Fibroblast of skin of scalp (primary cell): ENCODE results near the gene TMEM147. TPM values are rescaled to one million over a fixed set of nuclear protein-coding genes. Genes with fewer than 3 reads are reported as not detected.

Experiments
- DNase-seq: peaks from one replicate; pipeline ENCODE4 v3.0.0-alpha.2; 2013
- polyA plus RNA-seq, 2 experiments: library from polyadenylated mRNA; unstranded; fragments of 120-200 nt; gene quantifications; one replicate each; pipeline ENCODE4 v1.2.1, GENCODE V29; 2013; ENCODE audit not compliant: insufficient read length in 2 of 2

TMEM147 gene
- 65.2 TPM for polyA plus RNA-seq (2013, experiment 1 of 2; ENCODE audit: insufficient read length)
- 67.6 TPM for polyA plus RNA-seq (2013, experiment 2 of 2; ENCODE audit: insufficient read length)

DNA sequence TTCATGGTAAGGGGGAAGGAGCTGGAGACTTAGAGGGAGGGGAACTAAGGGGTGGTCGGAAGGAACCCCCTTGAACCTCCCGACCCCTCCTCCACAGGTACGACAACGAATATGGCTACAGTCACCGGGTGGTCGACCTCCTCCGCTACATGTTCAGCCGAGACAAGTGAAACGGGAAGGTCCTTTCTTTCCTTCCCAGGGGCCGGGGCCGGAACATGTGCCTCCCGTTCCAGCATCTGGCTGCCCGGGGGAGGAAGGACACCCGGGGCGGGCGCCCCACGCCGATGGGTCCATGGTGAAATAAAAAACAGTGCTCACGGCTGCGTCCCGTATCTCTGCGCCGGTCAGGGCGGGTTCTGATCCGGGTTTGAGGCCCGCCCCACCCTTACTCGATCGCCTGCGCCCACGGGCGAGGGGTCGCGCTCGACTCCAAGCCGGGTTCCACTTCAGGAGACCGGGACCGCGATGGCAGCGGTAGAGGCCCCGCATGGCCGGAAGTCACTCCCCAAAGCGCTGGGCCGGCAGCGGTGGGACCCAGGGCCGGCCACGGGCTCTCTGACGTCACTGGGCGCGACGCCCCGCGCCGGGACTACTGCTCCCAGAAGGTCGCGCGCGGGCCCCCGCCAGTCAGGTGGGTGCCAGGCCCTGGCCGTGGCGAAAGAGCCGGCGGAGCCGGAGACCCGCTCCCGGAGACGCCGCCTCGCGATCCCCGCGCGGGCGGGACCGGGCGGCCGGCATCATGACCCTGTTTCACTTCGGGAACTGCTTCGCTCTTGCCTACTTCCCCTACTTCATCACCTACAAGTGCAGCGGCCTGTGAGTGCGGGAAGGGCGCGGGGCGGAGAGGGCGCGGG, at the start of gene TMEM147:
Gene TMEM147, plus strand, starts transcription at position 626 of the 854 bp plus-strand sequence. Its CDS starts 114 bp downstream, at position 740.
- peak; percentile 90 for DNase-seq

DNA sequence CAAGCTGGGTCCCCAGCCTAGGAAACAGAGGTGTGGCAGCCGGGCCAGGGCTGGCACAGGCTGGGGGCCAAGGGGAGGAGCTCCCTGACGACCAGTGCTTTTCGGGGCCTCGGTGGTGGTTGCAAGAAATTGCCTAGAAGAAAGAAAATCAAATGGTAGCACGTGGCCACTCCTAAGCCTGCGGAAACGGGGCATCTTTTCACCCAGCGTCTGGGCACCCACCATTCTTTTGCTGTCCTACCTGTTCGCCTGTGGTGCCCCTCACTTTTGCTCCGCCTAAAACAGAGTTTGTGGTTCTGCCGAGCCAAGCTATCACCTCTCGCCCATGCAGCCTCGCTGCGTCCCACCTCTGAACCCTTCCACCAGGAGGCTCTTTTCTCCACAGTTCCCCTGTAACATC, 48.0 kb upstream of the TMEM147 start:
- DNase-seq, result no peak

DNA sequence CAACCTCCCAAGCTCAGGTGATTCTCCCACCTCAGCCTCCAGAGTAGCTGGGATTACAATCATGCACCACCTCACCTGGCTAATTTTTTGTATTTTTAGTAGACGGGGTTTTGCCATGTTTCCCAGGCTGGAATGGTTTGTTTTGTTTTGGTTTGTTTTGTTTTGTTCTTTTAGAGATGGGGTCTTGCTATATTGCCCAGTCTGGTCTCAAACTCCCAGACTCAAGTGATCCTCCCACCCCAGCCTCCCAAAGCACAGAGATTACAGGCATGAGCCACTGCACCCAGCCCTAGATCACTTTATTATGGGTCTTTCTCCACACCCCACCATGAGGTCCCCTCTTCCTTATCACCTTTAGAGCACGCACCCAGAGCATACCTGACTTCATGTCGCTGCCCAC, 47.2 kb upstream of the TMEM147 start:
- no peak for DNase-seq

- DNase-seq, result no peak
Measured at GRCh38 chr19:35498984-35499527, 46.4 kb upstream of the TMEM147 start.

DNA sequence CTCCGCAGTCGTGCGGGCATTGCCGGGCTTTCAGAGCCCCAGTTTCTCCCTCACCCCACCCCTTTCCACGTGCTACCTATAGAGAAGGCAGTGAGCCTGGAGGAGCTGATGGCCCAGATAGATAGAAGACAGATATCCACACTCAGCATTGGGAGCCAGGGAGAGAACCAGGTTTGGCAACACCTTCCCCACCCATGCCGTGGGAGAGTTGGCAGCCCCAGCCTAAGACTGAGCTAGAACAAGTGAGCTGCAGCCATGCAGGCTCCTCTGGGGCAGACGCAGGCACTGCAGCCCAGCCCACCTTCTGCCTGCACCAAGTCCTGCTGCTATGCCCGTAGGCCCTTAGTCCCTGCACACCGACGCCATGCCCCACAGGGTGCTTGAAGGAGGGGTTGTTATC, 44.8 kb upstream of the TMEM147 start:
- no peak for DNase-seq

- no peak for DNase-seq
Measured at GRCh38 chr19:35501684-35502083, 43.7 kb upstream of the TMEM147 start.

- no peak for DNase-seq
Measured at GRCh38 chr19:35502751-35503150, 42.7 kb upstream of the TMEM147 start.

DNA sequence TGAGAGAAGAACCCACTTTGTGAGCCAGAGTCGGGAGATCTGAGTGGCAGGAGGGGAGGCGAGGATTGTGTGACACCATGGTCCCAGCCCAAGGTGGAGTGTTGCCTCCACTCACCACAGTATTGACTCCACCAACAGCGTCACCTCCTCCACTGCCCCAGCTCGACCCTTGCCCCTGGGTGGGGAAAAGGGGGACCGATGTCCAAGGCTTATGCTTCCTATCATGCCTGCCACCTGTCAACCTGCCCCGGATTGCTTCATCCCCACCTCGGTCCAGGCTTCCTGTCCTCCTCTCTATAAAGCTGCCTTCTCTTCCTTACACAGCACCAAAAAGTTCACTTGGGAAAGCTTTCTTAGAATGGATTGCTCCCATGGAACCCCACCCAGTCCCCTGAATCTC, 39.4 kb upstream of the TMEM147 start:
- no peak for DNase-seq

- DNase-seq, result no peak
Measured at GRCh38 chr19:35507561-35507960, 37.9 kb upstream of the TMEM147 start.

GRCh38 chr19:35508129-35508528, 37.3 kb upstream of the TMEM147 start:
- no peak for DNase-seq

GRCh38 chr19:35509018-35509652, 36.3 kb upstream of the TMEM147 start:
- no peak for DNase-seq

GRCh38 chr19:35509861-35510625, 35.4 kb upstream of the TMEM147 start:
- DNase-seq, result peak; percentile 40

DNA sequence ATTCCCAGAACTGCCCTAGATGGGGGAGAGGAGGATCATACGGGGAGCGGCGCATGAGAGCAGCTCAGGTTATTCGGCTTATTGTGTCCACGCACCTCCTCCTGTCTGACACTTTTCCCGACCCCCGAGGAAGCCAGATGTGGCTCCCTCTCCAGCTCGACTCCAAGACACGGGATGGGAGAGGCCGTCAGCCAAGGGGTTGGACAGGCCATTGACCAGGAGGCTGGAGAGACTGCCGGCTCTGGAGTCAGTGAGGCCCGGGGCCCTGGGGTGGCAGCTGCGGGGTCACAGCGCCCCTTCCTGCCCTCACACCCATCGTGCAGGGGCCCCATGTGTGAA, 34.8 kb upstream of the TMEM147 start:
- DNase-seq, result no peak

DNA sequence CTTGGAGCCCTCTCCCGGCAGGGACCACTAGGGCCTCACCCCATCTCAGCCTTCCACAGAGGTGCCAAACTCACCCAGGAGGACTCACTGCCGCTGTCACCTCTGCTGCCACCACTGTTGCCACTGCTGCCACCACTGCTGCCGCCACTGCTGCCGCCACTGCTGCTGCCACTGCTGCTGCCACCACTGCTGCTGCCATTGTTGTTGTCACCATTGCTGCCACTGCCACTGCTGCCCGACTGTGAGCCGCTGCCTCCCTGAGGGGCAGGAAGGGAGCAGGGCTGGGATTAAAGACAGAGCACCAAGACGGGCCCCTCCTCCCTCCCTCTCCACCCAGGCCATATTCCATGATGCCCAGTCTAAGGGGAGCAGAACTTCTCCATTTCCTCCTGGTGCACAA, 34.1 kb upstream of the TMEM147 start:
- no peak for DNase-seq

- no peak for DNase-seq
Measured at GRCh38 chr19:35512831-35513627, 32.4 kb upstream of the TMEM147 start.

DNA sequence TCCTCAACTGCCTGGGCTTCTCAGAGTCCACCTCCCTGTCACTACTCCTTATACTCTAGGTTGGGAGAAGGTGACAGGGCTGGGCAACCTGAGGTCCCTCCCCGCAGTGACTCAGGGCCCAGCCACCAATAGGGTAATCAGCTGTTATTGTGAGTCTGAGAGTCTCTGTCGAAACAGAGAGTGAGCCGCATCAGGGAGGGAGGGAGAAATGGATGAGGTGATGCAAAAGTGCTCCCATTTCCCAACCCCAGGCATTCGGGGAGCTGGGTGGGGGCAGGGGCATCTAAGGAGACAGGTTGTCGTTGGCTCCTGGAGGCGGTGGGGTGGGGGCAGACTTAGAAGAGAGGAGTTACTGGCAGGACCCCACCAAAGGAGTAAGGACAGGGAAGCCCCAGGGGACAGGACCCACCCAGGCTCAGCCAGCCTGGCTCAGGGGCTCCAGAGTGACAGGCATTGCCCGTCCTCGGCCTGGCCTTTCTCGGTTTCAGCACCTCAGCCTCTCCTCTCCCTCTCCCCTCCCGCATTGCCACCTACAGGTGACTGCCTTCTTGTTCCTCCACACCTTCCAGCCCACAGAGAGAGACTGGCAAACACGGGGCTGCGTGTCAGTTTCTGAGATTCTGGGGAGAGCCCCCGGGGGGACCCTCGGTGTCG, 31.7 kb upstream of the TMEM147 start, which contains the start of gene DMKN:
Gene DMKN, minus strand, starts transcription at position 22 of the 654 bp plus-strand sequence. CDS start 174 bp downstream, outside the sequence.
- DNase-seq, result peak; percentile 30

- peak; percentile 25 for DNase-seq
Measured at GRCh38 chr19:35514282-35514809, 31.1 kb upstream of the TMEM147 start.

- DNase-seq, result no peak
Measured at GRCh38 chr19:35516310-35516709, 29.1 kb upstream of the TMEM147 start.

- no peak for DNase-seq
Measured at GRCh38 chr19:35517342-35517741, 28.1 kb upstream of the TMEM147 start.

DNA sequence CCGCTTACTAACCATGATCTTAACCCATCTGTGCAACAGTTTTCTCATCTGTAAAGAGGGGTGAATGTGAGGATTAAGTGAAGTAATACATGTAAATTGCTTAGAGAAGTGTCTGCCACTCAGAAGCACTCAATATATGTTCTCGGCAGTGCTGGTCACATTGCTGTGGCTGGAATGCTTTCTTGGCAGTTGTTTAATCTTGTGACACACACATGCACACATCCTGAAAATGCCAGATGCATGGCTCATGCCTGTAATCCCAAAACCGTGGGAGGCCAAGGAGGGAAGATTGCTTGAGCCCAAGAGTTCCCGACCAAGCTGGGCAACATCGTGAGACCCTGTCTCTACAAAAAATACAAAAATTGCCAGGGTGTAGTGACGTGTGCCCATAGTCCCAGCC, 27.1 kb upstream of the TMEM147 start:
- DNase-seq, result peak; percentile 98

DNA sequence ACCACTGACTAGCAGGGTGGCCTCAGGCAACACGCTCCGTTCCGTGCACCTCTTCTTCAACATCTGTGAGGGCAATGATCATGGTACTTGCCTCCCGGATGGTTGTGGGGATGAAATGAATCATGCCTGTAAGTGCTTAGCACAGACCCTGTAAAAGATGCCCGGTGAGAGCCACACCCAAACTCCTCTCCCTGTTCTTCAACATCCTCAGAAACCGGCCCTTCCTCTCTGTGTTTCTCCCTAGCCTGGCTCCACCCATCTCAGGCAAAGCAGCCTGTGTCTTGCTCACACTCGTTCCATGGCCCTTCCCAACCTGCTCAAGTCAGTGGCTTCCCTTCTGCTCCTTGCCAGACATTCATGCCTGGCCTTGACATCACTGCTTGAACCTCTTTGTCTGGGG, 26.1 kb upstream of the TMEM147 start:
- DNase-seq, result peak; percentile 22
